GM21723 (cell line): Measurements from ENCODE around the gene MOCS1.
"Not testable (repeated sequence)": the region's sequence is repeated elsewhere in the genome, so short reads cannot be mapped to it uniquely, and the experiment has no call there.

Experiments
- ATAC-seq: cut with Tn5 transposase; IDR thresholded peaks from one replicate; pipeline ENCODE4 v1.9.1; 2021; ENCODE audit warnings: mild to moderate bottlenecking, moderate library complexity; ENCODE audit not compliant: unreplicated experiment

The MOCS1 gene

DNA sequence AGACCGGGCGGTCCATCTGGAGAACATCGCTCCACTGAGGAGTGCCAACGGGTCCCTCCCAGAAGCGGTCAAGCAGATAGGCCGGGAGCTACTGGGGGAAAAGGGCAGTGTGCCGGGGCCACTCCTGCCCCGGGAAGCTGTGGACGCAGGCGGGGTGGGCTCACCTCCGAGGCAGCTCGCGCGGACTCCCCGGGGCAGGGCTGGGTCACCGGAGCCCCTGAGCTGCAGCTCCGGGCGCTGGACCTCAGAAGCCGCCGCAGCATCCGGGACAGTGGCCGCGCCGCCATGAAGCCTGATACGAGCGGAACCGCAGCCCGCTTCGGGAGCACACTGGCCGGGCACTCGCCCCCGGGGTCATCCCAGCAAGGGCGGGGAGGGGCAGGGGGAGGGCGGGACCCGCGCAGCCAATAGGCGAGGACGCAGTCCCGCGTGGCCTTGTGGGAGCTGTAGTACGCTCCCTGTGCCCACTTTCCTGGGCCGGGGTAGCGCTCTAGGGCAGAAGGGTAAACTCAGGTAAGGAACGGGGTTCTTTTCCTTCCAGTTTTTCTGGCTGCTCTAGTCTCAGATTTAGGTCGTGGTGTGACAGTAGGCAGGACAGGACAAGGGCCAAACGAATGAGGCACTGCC lies at the start of gene MOCS1:
MOCS1 (minus strand) TSS at position 332 of the 627 bp plus-strand sequence; CDS start at position 287, 45 bp downstream.
- ATAC-seq = no peak

DNA sequence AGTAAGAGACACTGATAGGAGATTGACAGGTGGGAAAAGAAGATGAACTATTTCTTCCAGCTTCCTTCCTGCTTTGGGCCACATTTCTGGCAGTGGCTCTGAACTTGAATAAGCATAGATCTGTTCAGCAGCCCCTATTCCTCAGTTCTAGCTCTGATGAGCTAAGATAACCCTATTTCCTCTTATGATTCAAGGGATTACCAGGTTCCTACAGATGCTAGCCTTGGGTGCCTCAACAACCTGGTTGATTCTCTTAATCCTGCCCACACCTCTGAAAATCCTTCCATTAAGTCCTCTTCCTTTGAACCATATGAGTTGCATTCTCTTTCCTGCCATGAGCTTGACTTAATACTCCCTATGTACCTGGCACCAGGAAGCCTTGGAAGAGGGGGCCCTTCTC lies 49.8 kb upstream of the MOCS1 start:
- no peak for ATAC-seq

DNA sequence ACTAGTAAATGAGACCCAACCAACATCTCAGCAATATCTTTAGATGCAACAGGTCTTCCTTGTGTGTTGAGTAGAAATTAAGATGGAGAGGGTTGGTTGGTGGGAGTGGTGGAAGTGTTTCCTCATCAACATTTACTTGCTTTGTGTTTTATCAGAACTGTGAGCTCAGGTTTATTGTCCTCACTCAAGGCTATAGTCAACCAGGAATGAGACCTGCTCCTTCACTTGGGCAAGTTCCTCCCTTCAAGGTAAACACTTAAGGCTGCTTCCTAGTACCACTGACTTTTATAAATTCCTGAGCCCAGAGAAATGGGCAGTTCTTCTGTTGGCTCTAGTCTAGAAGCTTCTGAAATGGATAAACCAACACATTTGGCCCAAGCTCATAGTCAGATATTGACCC lies 48.9 kb upstream of the MOCS1 start:
- ATAC-seq = no peak

DNA sequence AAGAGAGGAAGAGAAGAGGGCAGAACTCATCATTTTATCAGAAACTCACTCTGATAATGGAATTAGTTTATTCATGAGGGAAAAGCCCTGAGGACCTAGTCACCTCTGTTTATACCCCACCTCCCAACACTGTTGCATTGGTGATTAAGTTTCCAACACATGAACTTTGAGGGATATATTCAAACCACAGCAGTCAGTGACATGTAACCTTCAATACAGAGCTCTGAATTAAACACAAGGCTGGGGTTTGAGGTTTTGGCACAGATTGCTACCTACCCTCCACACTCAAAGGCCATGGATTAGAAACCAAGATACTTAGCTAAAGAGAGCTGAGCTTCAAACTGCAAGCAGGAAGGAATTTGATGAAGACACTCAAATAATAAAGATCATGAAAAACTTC lies 48.5 kb upstream of the MOCS1 start:
- no peak for ATAC-seq

DNA sequence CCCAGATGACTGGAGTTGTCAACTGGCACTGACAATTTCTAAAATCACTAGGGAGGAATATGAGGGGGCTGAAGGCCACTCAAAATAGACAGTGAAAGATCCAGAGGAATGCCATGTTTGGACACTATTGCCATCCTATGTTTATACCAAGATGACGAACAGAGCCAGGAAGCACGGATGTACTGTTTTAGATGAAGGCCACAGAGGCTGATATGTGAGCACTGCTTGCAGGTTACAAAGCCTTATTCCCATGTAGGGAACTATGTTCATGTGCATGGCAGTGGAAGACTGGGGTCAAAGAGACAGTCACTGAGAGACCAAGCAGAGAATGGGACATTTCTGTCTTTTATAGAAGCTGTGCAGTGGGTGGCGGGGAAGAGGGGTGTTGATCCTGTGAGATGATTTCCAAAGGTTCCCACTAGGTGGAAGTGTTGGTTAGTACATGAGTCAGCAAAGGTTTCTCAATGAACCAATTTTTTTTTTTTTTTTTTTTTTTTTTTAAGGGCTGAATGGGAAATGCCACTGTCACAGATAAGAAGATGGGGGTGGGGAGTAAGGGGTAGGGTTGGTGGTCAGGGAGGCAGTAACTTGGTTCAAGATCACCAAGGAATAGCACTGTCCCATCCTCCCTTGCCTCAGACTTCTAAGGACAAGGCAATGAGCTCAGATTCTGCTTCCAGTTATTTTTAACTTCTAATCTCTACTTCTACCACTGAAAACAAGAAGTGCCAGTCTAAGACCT lies 46.7 kb upstream of the MOCS1 start:
- ATAC-seq = no peak

DNA sequence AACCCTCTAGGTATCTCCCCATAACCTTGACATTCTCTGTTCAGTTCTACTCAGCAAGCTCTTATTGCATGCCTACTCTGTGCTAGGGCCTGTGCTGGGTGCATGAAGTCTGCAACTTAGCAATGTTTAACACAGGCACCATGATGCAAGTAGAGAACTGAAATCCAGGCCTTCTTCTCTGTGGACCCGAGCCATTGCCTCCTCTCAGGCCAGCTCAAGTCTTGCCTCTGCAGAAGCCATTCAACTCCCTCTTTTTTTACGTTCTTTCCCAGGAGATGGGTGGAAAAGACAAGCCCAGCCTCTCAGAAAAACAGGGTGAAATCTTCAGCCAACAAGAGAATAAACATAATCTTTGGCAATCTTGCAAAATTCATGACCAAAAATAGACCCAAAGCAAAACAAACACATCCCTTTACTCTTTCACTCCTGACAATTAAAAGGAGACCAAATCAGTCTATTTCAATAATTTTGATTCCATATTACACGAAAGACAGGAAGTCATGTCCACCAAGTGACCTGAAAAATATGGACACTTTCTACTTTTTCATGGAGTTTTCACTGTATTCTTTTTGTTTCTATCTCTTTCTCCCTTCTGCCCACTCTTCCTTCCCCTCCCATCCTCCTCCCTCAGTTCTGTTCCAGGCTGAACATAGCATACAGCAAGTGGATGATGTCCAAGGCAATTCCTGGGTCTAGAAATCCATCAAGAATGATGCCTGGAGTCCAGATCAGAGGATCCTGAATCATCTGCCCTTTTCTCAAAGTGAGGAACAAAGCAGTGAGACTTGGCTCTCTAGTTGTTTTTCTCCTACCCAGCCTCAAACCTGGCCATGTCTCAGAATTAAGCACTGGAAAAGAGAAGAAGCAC lies 45.4 kb upstream of the MOCS1 start:
- ATAC-seq = no peak

DNA sequence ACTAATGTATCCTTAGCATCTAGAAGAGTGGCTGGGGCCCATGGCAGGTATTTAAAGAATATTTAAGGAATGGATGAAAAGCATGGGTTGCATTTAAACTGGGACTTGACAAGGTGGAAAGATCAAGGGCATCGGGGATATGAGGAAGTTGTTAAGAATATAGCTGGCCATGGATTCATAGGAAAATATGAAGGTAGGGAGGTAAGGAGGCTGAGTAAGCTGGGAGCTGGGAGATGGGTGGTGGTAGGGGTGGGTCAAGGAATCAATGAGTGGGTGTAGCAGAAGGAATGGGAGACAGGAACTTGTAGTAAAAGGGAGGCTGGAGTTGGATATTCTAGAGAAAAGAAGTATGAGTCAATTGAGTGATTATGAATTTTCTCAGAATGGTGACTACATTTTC lies 44.0 kb upstream of the MOCS1 start:
- no peak for ATAC-seq

DNA sequence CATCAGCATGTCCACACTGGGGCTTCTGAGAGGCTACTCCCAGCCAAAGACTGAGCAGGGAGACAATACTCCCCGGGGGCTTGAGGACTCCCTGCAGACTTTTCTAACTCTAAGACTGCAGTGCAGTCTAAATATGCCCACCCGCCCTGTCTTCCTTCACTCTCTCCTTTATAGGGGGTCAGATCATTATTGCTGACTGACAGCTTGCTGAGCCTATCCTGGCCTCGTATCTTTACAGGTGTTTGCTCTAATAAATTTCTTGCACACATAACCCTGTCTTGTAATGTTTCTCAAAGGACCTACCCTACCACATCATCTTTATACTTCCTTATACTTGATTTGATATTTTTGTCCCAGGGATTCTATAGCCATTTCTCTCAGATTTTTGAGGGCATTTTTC lies 39.4 kb upstream of the MOCS1 start:
- no peak for ATAC-seq

DNA sequence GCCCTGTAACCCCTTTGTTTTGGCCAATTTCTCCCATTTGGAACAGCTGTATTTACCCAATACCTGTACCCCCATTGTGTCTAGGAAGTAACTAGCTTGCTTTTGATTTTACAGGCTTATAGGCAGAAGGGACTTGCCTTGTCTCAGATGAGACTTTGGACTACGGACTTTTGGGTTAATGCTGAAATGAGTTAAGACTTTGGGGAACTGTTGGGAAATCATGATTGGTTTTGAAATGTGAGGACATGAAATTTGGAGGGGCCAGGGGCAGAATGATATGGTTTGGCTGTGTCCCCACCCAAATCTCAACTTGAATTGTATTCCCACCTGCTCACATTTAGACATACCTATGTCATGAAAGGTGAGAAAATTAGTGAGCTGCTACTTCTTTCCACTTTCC lies 38.5 kb upstream of the MOCS1 start:
- ATAC-seq = not testable (repeated sequence)

DNA sequence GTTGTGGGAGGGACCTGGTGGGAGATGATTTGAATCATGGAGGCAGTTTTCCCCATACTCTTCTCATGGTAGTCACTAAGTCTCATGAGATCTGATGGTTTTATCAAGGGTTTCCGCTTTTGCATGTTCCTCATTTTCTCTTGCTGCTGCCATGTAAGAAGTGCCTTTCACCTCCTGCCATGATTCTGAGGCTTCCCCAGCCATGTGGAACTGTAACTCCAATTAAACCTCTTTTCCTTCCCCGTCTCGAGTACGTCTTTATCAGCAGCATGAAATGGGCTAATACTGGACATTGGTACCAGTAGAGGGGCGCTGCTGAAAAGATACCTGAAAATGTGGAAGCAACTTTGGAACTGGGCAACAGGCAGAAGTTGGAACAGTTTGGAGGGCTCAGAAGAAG lies 36.9 kb upstream of the MOCS1 start:
- not testable (repeated sequence) for ATAC-seq

DNA sequence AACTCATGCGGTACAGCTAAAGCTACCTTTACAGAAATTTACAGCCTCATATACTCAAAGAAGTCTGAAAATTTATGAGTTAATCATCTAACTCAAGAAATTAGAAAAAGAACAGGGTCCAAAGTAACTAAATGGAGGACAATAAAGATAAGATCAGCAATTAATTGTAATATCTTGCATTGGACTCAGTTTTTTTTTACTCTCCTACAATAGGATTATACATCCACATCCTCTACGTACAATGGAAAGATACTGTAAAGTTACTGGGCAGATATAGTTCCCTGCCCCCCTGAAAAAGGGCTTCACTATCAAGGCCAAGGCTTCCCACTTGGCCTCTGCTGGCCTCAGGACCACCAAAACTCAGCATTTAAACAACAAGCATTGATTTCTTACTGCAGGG lies 31.5 kb upstream of the MOCS1 start:
- no peak for ATAC-seq

DNA sequence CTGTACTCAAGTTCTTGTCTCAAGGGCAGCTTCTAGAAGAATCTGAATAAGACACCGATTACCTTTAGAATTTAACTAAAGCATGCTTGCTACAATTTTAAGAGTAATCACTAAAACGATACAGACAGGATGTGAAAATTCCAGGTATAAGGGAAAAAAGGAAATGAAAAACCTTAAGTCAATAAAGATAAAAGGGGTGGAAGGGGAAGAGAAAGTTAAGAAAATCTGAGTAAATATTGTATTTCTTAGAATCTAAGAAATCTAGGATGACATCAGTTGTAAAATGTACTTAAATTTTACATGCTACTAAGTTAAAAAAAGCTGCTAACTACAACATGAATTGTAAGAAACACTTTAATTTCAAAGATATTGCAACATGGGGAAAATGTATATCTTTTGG lies 30.3 kb upstream of the MOCS1 start:
- ATAC-seq = no peak

DNA sequence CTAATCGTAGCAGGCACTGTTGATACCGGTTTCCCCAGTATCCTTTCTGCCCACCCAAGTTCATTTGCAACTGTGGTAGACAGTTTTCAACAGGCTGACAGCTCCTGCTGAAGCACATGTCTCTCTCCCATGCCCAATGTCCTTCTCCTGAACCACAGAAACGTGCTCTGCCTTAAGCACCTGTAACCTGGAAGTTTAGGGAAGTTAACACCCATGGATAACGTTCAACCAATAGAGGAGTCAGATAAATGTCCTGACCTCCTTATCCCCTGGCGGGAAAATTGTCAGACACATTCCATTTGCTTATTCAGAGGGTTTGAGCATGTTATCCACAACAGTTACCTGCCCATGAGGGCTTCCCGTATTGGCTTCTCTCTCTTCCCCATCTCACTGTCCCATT lies 29.8 kb upstream of the MOCS1 start:
- no peak for ATAC-seq

DNA sequence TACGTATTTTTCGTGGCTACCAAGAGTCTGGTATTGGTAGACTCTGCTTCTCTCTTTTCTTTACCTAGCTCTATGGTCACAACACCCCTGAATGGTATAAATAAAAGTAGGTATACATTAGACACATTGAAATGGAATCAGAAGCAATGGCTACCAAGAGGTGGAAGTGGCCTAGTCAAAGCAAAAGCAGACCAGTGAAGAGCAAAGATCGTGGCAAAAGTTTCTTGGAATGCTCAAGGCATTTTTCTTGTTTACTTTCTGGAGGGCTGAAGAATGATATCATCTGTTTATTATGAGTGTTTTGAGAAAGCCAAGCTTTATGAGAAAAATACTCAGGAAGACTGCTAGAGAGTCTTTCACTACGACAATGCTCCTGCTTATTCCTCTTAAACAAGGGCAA lies 28.6 kb upstream of the MOCS1 start:
- no peak for ATAC-seq

DNA sequence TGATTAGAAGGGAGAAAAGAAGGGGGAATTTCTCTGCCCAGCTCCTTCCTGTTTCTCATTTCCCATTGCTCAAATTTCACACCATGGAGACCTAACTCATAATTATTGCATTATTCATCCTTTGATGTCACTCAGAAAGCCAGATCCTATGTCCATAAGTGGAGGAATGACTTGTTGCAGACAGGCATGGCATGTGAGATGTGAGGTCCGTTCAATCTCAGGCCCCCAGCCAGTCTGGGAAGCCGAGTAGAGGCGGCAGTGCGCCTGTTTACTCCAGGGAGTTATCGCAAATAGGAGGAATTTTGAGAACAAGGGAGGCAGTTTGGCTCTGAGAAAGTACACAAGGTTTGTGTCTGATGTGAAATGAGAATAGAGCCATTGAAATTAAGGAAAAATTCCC lies 26.9 kb upstream of the MOCS1 start:
- ATAC-seq = no peak

DNA sequence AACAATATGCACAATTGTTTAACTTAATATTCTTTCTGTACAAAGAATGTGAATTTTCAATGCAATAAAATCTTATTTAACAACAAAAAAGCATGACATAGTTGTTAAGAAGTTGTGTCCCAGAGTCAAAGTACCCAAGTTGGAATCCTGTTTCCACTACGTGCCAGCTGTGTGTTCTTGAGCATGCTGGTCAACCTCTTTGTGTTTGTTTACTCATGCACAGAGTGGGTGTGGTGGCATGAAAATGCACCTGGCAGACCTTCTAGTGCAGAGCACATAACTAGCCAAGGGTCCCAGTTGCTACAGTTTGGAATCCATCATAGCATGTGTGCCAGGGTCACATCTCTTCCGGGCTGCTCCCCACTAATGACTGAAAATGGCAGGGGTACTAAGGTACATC lies 24.7 kb upstream of the MOCS1 start:
- no peak for ATAC-seq

DNA sequence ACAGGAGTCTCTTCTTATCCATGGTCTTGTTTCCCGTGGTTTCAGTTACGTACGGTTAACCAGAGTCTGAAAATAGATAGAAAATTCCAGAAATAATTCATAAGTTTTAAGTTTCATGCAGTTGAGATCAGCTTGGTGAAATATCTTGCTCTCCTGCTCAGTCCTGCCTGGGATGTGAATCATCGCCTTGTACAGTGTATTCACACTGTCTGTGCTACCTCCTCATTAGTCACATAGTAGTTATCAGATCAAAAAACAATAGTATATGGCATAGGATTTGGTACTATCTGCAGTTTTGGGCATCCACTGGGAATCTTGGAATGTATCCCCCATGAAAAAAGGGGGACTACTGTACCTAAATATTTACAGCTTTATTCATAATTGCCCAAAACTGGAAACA lies 22.7 kb upstream of the MOCS1 start:
- ATAC-seq = no peak

DNA sequence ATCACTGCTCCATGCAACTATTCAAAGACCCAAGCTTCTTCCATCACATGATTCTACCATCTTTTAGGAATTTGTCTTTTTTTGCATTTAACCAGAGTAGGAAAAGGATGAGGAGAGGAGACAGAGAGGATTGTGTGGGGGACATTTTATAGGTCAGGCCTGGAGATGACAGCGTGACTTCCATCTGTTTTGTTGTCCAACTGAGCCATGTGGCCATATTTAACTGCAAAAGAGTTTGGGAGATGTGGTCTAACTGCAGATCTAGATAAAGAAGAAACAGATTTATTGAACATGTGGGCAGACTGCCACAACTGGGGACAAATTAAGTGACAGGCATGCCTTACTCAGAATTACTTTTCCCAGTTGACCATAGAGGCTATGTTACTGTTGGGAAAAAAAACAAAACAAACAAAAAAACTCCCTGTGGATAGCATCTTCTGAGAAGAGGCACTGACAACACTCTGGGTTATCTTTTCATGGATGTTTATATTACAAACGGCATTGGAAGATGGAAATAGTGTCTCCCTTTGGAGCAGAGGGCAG lies 18.9 kb upstream of the MOCS1 start:
- no peak for ATAC-seq

DNA sequence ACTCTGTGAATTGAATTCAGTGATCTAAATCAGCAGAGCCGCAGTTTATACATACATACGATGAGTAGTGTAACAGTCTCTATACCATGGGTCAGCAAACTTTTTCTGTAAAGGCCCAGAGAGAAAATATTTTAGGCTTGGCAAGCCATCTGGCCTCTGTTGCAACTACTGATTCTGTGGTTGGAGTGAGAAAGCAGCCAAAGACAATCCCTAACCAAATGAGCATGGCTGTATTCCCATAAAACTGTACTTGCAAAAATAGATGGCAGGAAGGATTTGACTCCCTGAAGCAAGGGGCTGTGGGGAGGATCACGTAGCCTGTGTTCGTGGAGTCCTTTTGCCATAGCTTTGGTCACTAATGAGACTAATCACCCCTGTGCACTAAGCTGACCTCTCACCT lies 17.9 kb upstream of the MOCS1 start:
- no peak for ATAC-seq

DNA sequence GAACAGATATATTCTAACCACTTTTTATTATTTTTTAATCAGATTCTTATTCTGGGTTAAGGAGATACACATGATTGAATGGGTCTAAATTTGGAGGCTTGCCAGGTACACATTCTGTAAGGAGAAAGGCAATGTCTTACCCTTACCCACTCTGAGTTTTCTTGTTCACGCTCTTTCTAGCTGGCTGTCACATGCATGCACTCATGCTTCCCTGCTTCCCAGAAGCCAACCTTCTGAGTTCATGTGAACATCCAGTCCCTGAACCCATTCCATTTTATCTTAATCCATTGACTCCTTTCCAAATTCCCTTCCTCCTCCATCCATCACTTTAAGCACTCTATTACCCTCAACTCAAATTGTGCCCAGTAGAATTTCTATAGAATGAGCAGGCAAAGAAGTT lies 17.5 kb upstream of the MOCS1 start:
- no peak for ATAC-seq

DNA sequence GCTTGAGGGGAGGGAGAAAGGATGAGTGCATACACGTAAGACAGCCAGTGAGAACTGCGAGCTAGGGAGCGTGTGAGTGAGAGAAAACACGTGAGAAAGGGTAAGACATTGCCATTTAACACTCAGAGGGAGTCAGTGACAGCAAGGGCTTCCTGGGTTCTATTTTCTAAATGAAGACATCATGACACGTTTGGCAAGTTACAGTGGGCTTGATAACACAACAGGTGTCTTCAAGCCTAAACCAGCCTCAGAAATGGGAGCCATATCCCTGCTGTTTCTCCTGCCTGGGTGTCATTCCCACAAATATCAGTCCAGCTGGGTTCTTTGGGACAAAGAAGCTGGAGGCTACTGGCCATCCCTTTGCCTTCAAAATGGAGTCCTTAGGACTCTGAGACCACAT lies 16.9 kb upstream of the MOCS1 start:
- ATAC-seq = no peak
